GM12873 (cell line): ENCODE data around the gene POU3F3.

ENCODE experiments used
- TF ChIP-seq, protein P1 (sequence below): IDR thresholded peaks from 2 replicates; pipeline ENCODE4 v1.5.1; 2012; ENCODE audit warnings: low read depth, mild to moderate bottlenecking, moderate library complexity, low read length, control low read depth; ENCODE audit not compliant: insufficient read depth; ENCODE audit errors: missing control alignments

Gene POU3F3

DNA sequence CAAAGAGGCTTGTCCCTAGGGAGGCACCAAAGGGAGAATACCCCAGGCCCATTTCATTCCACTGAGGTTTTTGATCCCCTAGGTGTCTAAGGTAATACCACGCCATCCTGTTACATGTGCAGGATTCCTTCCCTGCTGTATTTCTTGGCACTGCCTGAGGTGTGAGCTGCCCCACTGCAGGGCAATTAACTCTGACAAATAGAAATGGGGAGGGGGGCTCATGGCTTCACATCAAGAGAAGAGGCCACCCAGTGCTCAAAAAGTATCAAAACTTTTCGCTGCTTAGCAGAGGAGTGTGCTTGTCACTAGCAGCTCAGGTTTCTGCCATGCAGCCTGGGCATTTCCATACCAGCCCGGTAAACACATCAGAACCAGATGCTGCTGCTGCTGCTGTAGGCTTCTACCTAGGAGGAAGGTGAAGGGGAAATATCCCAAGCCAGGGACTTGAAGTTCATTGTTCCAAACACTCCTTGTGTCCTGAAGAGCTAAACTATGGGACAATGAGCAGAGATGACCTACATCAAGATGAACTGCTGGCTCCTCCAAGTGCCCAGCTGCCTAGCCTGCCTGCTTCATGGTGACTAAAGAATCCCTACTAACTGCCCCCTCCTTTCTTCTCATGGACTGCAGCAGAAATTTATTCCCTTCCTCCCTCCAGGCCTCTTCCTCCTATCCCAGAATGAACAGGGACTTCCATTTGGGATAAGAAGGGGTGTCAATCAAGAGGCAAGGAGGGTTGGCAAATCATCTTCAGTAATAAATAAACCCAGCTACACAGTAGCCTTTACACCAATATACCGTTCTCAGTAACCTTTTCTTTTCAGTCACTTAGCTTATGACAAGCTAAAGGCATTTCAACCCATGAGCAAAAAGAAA is 16.4 kb downstream of the POU3F3 start:
- TF ChIP-seq, protein P1, sequence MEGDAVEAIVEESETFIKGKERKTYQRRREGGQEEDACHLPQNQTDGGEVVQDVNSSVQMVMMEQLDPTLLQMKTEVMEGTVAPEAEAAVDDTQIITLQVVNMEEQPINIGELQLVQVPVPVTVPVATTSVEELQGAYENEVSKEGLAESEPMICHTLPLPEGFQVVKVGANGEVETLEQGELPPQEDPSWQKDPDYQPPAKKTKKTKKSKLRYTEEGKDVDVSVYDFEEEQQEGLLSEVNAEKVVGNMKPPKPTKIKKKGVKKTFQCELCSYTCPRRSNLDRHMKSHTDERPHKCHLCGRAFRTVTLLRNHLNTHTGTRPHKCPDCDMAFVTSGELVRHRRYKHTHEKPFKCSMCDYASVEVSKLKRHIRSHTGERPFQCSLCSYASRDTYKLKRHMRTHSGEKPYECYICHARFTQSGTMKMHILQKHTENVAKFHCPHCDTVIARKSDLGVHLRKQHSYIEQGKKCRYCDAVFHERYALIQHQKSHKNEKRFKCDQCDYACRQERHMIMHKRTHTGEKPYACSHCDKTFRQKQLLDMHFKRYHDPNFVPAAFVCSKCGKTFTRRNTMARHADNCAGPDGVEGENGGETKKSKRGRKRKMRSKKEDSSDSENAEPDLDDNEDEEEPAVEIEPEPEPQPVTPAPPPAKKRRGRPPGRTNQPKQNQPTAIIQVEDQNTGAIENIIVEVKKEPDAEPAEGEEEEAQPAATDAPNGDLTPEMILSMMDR: no peak

DNA sequence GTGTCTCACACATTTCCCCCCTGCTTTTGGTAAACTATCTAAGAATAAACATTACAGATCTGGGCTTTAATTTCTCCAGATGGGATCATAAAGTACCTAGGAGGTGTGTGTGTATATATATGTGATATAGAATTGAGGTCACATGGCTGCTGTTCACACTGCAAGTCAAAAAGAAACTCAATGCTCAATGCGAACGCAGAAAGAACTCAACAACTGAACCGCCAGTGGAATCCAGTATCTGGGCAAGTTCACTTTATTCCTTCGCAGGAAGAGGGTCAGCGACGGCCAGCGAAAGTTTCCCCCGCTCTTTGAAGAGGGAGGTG is 17.7 kb downstream of the POU3F3 start:
- TF ChIP-seq, protein P1: no peak

DNA sequence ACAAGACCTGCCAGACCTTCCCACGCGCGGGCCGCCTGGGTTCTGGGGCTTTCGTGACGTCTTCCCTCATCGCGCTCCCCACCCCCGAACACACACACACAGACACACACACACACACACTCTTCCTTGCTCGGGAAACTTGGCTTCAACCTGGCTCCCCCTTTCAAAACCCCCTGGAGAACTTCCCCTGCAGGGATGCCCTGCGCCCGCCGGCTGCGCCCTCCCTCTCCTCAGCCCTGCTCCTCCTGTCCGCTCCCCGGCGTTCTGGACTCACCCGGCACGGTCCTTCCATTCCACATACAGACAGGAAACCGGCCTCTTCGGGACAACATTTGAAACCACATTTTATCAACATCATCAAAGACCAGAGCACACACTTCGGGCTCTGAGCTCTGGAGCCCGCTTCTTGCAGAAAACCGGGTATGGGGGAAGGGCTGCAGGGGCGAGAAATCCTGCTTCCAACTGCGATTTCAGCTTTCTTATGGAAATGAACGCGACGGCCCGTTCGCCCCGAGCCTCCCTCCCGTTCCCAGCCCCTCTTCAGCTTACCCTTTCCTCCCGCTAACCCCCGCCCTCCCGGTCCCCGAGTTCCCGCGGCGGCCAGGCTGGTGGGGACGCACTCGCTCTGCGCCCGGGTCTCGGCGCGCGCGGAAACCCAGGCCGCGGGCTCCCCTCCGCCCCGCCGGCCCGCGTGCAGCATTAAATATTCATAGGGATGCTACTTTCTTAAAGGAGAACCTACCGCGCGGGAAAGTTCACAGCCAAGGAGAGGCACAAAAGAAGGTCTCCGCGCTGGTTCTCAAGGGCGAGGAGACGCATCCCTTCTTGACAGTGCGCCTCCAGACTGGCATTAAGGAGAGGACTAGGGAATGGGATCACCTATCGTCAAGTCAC is 18.3 kb downstream of the POU3F3 start:
- TF ChIP-seq, protein P1: no peak

DNA sequence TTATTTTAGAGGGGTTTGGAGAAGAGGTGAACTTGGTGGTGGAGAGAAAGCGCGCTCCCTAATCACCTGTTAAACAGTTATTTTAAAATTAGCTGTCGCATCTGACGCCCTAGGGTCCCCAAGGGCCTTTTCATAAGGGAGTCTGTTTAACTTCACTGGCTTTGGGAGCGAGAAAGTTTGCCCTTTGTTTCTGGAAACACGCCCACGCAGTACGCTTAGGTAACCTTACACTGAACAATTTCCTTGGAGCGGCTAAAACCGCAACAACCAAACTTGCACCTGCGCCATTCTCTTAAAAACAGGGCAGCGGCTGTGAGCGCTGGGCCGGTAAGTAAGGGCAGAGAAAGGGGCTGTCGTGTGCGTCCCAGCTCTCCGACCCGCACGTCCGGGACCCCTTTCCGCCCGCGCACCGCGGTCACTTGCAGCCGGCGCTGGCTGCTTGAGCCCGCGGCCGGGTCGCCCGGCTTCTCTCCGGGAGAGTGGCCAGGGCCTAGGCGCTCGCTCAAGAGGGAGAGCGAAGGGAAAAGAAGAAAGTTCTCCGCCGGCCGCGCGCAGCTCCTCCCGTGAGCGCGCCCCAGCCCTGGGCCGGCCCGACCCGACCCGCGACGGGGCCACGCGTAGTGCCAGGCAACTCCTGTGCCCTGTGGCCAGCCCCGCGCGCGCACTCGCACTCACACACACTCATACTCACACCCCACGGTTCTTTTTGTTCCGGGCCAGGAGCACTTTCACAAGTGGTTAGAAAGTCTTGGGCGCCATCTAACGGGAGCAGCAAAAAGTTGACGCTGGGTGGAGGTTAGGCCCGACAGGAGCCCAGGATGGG is 19.2 kb downstream of the POU3F3 start:
- TF ChIP-seq, protein P1: peak; percentile 75

DNA sequence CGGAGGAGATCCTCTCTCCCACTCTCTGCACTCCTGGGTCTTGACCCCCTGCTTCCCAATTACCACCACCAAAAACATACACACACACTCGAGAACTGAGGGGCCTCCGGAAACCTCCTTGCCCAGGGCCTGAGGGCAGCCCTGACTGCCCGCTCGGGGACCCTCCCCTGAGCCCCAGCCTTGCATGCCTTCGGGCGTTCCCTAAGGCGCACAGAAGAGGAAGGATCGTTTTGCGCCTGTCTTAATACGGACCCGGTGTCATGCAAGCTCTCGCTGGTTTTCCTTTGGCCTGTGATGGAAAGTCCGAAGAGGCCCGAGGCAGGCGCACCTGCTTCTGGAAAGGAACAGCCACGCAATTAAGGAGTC is 19.8 kb downstream of the POU3F3 start:
- TF ChIP-seq, protein P1: no peak

DNA sequence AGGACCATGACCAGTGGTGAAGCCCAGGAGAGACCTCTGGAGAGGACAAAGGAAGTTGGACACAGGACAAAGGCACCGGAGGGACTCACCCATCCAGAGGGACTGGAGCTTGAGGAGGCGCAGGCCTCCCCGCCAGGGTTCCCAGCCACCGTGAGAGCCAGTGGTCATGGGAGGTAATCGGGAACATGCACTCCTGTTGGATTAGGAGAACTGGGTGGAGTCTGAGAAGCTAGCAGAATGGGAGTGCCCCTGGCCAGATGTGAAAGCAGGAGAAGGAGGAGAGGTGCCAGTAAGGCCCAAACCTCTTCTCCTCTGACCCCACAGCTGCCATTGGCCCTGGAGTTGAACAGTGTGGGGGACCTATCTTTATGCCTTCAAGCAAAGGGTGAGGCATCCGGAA is 20.3 kb downstream of the POU3F3 start:
- TF ChIP-seq, protein P1: no peak
